GM18499 (cell line): Measurements from ENCODE around the gene C19orf73.

Experiments used
- ATAC-seq: cut with Tn5 transposase; IDR thresholded peaks from one replicate; pipeline ENCODE4 v1.9.1; 2021; ENCODE audit warnings: moderate number of reproducible peaks; ENCODE audit not compliant: insufficient read depth, unreplicated experiment

The C19orf73 gene, protein sequence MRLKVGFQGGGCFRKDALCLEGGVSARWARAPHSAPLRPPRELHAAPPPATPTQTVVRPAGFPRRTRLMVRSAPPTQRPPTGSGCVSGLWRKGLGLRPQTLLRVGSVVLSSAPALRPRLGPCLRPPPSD

DNA sequence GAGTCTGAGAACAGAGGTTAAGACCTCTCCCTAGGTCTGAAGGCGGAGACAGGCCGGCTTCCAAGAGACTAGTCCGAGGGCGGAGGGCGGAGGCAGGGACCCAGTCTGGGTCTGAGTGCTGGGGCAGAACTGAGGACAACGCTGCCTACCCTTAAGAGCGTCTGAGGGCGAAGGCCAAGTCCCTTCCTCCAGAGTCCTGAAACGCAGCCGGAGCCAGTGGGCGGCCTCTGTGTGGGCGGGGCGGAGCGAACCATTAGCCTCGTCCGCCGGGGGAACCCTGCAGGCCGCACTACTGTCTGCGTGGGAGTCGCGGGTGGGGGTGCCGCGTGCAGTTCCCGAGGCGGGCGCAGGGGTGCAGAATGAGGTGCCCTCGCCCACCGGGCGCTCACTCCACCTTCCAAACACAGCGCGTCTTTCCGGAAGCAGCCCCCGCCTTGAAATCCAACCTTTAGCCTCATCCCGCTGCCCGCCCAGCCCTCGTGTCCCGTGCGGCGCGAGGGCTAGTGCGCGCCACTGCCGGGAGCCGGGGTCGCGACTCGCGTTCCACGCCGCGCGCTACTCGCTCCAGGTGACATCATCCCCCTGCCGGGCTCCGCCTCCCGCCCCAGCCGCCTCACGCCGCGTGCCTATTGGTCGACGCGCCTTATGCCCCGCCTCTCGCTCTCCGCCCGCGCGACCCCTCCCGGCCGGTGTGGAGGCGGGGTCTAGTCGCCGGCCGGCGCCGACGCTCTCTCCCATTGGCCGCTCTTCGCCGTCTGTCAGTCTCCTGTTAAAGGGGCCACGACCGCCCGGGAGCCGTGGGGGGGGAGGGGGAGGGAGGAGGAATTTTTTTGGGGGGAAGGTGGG lies at the start of gene C19orf73:
C19orf73 (minus strand) TSS at position 579 of the 846 bp plus-strand sequence; CDS start at position 458, 121 bp downstream.
- ATAC-seq = no peak

DNA sequence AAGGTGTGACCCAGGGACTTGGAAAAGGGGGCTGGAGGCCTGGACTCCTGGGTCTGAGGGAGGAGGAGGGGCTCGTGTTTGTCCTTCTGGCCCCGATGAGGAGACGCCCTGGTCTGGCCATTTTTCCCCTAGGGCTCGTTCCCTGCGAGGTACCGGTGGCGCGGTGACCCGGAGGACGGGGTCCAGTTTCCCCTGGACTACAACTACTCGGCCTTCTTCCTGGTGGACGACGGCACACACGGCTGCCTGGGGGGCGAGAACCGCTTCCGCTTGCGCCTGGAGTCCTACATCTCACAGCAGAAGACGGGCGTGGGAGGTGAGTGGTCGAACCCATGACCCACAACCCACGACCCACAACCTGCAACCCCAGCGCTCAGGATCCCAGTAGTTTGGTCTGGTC lies 49.5 kb upstream of the C19orf73 start:
- no peak for ATAC-seq

DNA sequence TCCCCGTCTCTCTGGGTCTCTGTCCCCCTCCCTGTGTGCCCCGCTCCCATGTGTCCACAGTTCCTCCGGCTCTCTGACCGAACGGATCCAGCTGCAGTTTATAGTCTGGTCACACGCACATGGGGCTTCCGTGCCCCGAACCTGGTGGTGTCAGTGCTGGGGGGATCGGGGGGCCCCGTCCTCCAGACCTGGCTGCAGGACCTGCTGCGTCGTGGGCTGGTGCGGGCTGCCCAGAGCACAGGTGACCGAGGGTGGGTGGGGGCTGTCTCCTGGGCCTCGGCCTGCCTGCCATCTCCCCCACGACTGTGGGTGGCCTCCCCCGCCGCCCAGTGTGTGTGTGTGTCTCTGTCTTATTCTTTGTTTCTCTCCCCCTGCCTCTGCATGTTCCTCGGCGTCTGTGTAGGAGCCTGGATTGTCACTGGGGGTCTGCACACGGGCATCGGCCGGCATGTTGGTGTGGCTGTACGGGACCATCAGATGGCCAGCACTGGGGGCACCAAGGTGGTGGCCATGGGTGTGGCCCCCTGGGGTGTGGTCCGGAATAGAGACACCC lies 49.0 kb upstream of the C19orf73 start:
- ATAC-seq = no peak

DNA sequence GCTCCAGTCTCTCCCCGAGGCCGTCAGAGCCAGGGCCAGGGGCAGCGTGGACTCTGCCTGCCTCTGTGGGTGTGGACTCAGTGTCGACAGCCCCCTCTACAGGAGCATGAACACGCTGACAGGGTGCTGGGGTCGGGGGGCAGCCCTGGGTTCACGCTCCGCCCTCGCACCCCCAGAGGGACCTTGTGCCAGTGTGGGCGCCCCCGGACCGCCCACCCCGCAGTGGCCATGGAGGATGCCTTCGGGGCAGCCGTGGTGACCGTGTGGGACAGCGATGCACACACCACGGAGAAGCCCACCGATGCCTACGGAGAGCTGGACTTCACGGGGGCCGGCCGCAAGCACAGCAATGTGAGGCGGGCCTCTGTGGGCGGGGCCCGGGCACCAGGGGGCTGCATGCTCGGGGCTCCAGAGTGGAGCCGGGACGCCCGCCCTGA lies 46.9 kb upstream of the C19orf73 start:
- no peak for ATAC-seq

DNA sequence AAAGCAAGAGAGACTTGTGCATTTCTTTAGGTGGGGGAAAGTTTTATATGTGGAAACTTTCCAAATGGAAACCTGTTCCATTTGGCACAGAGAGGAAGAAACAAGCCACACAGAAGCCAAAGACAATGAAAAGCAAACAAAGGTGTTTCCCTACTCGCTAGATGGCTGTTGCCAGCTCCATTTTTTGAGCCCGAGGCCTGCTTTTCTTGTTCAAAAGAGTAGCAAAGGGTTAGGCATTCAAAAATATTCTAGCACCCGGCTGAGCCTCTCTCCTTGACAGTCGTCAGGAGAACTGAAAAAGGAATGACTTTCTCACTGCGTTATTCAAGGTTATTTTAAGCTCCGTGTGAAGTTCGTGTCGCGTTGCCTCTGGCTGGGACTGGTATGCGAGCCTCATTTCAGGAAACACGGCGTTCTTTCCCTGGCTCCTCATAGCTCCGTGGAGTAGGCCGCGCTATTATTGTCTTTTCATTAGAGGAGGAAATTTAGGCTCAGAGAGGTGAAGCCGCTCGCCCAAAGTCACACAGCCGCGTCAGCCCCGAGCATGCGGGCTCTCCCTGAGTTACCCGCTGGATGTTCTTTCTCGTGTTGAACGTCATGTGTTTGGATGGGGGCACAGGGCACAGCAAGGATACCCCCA lies 46.3 kb upstream of the C19orf73 start:
- no peak for ATAC-seq

DNA sequence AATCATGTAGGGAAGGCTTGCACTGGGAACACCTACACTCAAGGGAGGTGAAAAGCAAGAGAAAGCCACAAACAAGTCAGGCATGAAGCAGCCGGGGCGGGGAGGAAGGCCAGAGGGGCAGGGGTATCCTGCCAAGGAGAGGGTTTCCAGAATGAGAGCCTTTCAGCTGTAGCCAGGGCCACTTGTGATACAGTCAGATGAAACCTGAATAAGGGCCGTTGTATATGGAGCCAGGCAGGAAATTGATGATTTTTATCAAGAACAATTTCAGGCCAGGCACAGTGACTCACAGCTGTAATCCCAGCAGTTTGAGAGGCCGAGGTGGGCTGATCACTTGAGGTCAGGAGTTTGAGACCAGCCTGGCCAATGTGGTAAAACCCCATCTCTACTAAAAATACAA lies 43.0 kb upstream of the C19orf73 start:
- no peak for ATAC-seq

DNA sequence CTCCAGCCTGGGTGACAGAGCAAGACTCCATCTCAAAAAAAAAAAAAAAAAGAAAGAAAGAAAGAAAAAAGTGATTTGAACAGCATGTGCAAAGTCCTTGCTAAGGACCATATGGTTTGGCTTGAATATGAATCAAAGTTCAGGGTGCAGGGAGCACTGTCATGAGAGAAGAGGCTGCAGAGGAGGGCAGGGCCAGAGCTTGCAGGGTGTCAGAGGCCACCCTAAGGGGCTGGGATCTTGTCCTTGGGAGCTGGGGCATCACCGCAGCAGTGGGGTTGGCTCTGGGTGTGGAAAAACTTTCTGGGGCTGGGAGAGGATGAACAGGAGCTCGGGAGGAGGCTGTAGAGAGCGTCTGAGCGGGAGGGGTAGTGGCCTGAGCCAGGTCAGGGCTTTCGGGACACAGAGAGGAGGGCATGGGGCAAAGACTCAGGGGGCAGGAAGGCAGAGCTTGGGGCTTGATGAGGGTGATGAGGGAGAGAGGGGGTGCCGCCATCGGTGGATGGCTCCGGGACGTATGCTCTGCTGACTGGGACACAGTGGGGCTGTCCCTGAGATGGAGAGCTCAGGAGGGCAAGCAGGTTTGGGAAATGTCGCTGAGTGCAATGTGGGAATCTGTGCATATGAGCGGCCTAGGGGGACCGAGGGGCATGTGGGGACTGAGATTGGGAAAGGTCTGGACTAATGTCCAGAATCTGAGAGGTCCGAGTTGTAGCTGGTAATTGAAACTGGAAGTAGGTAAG lies 41.7 kb upstream of the C19orf73 start:
- ATAC-seq = no peak

DNA sequence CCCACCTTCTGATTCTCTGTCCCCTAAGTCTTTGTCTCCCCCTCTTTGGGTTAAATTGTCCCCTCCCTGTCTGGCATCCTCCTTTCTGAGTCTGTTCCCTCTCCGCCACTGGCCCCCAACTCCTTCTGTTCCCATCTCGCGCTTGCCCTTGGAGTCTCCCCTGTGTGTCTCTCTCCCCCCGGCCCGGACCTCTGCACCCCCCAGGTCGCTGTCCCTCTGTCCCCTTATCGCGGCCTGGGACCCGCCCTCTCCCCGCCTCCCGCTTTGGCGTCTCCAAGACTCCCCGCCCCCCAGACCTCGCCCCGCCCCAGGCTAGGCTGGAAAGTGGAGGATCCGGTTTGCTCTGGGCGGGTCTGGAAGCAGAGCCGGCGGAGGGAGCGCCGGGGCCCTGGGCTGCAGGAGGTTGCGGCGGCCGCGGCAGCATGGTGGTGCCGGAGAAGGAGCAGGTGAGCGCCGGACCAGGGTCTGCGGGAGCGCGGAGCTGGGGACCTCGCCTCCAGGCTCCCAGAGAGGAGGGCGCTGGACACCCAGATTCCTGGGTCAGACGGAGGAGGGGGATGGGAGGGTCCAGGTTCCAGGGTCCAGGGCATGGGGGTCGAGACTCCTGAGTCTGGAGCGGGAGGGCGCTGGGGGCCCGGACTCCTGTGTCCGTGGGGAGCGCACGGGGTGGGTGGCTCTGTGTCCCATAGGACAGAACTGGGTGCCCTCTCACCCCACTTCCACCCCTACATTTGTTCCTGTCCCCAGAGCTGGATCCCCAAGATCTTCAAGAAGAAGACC lies 38.7 kb upstream of the C19orf73 start, which contains the start of gene TRPM4:
TRPM4 (plus strand) TSS at position 348 of the 780 bp plus-strand sequence; CDS start at position 423, 75 bp downstream.
- no peak for ATAC-seq

DNA sequence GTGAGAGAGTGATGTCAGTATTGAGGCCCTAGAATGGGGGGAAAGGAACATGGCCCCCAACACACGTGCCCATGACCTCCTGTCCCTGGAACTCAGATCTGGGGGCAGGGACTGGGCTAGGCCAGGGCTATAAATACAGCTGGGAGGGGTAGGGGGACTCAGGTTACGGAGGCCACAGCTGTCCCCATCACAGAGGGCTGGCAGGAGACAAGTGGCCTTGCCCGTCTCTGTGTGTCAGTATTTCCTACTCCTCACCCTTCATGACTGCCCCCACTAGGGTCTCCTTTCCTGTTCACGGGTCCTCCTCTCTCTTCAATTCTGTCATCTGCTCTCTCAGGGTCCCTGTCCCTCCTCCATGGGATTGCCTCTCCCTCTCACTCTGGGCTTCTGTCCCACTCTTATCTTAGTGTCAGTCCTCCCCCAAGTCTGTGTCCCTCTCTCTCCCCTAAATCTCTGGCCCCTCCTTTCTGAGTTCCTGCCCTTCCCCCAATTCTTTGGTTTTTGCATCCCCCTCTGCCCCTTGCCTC lies 36.9 kb upstream of the C19orf73 start:
- ATAC-seq = no peak

DNA sequence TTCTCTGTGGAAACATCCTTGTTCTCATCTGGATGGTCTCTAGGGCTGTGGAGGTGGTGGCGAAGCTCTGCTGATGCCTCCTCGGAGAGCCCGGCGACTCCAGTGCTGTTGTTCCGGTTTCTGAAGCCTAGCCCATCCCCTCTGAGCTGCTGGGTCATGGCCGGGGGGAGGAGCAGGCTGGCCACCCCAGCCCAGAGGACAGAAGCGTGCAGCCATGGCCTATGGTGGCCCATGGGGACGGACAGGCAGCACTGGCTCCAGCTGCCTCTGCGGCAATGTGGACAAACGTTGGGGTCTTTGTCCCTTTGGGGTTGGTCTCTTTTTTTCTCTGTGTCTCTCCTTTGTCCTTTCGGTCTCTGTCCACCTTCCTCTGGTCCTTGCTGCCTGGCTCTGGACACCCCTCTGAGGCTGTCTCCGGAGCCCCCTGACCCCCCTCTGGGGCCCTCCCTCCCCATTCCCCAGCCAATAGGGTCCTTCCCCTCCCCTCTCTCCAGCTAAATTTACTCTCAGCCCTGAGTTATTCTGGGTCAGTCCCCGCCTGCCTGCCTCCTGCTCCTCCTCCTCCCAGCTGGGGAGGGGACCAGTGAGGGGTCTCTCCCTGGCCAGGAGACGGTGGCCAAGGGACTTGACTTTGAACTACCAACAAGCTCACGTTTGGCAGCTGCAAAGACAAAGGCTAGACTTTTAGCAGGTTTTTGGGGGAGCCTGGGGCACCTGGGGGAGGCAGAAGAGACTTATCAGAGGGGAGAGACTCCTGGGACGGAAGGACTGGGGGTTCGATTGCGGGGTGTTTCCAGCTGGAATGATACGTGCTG lies 36.3 kb upstream of the C19orf73 start, which contains the start of gene HRC:
HRC (minus strand) TSS at position 392 of the 815 bp plus-strand sequence; CDS start at position 233, 159 bp downstream.
- no peak for ATAC-seq

DNA sequence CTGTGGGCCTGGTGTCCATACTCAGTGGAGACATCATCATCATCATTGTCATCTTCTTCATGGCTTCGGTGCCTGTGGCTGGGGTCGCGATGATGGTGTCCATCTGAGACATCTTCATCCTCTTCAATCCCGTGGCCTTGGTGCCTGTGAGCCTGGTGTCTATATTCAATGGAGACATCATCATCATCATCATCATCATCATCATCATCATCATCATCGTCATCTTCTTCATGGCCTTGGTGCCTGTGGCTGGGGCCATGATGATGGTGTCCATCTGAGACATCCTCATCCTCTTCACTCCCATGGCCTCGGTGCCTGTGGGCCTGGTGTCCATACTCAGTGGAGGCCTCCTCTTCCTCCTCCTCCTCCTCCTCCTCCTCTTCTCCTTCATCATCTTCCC lies 35.3 kb upstream of the C19orf73 start:
- ATAC-seq = no peak

DNA sequence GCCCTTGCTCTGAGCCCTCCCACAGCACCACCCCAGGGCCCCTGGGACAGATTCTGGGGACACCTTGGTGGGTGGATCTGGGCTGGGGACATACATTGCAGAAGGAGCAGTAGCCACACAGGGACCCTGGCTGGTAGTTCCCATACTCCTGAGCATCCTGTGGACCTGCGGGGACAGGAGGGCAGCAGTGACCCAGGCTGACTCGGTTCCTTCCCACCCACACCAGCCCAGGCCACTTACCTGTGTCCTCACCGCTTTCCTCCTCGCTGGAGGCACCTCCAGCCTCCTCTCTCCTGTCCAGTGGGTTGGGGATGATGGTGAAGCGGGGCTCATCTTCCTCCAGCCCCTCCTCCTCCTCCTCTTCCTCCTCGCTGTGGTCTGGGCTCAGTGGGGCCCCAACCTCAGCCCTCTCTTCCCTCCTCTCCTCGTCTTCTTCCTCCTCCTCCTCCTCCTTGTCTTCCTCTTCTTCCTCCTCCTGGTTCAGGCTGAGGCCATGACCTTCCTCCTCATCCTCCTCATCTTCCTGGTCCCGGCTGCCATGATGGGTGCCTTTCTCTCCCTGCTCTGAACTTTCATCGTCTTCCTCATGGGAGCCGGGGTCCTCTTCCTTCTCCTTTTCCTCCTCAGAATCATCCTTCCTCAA lies 34.3 kb upstream of the C19orf73 start:
- ATAC-seq = no peak

DNA sequence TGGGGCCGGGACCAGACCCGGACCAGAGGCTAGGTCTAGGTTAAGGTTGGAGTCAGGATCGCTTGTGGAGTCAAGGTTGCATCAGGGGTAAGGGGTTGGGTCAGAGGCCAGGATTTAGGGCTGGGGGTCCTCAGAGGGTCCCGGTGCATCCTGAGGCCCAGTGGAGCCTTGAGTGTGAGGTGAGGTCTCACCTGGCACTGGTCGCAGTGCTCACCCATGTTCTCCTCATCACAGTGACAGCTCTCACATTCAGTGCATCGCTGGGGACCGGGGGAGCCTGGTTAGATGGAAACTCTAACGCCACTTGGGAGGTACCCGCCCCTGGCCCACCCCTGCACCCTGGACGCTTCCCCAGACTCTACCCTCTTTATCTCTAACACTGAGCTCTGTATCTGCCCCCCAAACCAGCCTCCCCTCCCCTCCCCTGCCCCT lies 33.2 kb upstream of the C19orf73 start:
- no peak for ATAC-seq

DNA sequence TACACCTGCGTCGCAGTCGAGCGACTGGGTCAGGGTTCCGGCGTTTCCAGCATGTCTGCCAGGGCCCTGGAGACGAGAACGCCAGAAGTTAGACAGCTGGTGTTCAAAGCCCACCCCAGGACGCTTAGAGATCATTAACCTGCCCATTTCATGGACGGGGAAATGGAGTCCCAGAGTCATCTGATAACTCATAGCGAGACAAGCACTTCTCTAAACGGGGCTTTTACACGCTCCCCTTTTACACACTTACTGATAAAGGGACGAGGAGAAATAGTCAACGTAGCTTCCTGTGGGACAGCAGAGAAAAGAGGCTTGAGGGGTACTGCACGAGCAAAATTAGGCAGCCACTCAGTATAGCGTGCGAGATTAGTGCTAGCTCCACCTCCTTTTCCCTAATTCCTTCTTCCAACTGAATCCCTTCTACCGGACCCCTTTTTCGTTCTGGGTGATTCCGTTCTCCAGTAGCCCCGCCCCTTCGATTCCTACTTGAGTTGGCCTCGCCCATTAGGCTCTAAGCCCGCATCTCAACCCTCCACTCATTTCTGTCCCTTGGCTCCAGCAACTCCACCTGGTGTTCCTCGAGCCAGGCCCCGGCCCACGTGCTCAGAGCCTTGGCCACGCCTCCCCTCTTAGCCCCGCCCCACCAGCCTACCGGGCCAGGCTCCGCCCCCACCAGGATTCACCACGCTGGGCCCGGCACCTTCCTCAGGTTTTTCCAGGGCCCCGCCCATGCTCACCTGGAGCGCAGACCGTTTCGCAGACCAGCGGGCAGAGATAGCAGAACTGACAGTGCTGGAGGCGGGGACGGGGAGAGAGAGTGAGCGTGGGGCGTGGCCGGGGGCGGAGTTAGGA lies 32.5 kb upstream of the C19orf73 start:
- ATAC-seq = no peak

DNA sequence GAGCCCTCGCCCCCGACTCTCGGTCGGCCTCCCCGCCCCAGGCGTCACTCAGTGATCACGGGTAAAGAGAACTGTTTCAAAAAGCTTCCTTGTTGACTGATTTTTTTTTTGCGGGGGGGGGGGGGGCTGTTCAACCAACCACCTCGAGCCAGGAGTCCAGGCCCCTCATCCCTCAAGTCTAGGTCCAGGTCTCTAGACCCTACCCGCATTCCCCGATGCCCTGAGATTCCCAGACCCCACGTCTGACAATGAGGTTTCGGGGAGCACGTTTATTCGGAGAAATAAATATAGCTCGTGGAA lies 32.0 kb upstream of the C19orf73 start:
- ATAC-seq = no peak

DNA sequence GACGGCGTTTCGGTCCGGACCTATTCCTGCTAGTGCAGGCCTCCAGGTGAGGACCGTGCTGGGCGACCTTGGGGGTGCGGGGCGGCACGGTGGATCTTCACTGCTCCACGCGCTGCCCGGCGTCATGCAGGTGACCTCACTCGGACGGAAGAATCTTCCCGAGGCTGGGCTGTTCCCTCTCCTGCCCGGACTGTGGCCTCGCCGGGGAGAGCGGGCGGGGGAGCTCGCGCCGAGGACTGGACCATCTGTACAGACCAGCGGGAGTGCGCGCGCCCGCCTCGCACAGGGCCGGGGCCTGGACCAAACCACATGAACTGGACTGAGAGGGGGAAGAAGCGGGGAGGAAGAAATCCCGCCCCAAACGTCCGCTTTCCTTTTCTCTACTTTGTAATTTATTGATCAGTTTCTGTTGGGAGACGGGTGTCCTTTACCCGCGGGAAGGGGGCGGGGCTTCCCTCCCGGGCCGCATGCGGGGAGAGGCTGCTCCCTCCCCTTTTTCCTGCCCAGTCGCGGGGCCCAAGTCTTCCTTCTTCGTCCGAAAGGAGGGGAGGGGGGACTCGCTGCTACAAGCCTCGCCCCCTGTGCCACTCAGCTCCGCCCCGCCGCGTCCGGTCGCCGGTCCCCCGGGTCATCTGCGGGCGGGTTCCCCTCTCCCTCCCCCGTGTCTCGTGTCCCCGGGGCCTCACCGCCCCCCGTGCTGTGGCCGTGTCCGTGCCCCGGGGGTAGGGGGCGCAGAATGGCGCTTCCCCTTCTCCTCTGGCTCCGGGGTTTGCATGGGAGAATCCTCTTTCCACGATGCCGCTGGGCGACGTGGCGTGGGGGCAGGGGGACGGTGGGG lies 31.4 kb upstream of the C19orf73 start:
- ATAC-seq = no peak
